Activated CD4-positive, alpha-beta T cell treated with anti-CD3 and anti-CD28 coated beads for 24 hours (primary cell): Measurements from ENCODE around the gene VPS4A.

Source experiments
- DNase-seq, 2 donors: peaks; one replicate each; pipeline ENCODE4 v3.0.0-alpha.2; 2020; ENCODE audit warnings: low read depth in 2 of 2

VPS4A gene

DNA sequence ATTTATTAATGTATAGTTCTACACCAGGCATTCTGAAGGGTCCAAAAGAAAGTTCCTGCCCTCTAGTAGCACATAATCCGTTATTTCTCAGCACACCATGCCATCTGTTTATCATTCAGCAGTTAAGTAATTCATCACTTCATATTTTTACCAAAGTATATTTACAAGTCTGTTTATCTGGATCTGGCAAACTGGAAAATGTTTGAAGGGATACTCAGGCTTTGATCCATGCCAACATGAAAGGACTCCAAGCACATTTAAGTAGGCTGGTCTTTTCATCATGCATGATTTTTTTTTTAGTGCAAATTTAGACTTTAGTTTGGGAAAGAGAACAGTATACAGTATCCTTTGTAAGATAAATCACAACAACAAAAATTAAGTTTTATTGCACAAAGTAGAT lies 4.1 kb upstream of the VPS4A start:
- no peak for DNase-seq

DNA sequence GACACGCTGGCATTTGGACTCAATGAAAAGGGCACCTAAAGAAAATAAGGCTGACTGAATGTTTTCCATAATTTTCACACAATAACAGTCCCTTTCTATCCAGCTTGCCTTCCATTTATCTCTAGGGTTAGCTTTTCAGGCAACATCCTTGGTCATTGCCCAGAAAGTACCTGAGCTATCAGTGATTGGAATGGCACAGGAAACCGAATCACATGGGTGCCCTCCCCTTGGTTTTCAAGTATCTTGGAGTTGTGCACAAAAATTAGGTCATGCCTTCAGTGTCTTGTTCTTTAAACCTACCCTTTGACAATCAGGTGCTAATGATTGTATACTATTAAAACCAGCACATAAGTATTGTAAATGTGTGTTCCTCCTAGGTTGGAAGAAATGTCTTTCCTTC lies 3.3 kb upstream of the VPS4A start:
- DNase-seq: no peak

DNA sequence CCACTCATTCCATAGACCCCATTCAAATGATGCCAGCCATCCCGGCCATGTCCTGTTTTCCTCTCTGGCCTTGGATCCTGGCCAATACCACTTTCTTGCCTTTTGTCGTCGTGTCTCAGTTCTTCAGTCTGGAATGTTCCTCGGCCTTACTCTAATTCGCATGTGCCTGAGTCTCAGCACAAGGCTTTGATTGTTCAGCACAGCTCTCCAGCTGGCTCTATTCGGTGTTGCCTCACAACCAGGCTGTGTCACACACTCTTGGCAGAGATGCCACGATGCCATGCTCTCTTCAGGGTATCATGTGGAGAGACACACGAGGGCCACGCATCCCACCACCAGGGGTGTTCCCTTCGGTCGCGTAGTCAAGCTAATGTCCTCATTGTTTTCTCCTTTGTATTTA lies 1.8 kb upstream of the VPS4A start:
- no peak for DNase-seq

DNA sequence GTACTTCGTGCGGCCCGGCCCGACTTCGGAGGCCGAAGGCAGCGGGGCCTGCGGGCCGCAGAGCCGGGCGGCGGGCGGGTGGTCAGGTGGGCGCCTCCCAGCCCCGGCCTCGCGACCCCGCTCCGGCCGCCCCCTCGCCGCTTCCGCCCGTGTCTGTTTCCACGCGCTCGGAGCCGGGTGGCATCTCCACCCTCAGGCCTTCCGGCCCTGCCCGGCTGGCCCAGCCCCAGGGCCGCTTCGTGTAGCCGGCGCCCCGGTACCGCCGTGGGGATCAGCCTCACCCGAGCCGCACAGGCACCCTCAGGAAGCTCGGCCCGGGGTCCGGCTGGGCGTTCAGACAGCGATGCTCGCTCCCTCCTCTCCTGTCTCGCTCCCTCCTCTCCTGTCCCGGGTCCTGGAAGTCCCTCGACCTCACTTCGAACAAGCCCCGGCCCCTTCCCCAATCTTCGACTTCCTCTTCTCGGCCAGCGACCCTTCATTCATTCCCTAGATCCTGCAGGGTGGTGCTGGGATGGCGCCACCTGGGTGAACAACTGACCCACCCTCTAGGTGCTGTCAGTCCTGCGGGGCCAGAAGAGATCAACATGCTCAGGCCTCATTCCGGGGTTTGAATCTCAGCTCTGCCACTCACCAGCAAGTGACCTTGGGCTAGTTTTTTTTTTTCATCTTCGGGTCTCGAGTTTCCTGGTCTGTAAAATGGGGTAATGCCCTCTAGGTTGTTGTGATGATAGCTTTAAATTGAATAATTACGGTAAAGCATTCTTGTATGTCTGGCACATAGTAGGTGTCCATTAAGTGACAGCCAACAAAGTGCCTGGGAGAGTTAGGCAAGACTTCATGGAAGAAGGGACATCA lies 610 bp downstream of the VPS4A start:
- DNase-seq: no peak

DNA sequence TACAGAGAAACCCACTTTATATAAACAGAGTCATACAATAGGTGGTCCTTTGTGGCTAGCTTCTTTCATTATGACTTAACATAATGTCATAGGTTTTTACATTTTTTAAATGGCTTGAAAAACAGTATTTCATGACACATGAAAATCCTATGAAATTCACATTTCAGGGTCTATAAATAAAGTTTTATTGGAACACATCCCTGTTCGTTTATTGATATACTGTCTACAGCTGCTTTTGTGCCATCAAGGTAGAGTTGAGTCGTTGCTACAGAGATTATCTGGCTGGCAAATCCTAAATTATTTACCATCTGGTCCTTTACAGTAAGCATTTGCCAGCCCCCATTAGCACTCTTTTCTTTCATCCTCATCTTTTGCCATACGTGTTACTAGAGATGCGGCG lies 2.3 kb downstream of the VPS4A start:
- DNase-seq: no peak

DNA sequence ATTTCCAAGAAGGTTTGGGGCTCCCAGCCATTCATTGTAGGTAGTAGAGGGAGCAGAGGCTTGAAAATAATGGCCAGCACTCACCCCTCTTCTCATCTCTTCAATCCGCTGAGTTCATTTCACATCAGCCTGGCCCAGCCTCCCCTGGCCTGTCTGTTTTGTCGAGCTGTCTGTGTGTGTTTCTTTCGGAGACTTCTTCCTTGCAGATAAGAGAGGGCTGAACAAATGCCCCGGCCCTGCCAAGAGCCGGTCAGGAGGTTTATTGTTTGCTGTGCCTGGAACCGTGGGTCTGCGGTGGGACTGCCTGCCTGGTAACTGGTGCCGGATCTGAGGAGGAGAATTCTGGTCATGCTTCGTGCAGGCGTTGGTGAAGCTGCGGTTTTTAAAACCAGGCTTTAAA lies 3.4 kb downstream of the VPS4A start:
- DNase-seq: no peak

DNA sequence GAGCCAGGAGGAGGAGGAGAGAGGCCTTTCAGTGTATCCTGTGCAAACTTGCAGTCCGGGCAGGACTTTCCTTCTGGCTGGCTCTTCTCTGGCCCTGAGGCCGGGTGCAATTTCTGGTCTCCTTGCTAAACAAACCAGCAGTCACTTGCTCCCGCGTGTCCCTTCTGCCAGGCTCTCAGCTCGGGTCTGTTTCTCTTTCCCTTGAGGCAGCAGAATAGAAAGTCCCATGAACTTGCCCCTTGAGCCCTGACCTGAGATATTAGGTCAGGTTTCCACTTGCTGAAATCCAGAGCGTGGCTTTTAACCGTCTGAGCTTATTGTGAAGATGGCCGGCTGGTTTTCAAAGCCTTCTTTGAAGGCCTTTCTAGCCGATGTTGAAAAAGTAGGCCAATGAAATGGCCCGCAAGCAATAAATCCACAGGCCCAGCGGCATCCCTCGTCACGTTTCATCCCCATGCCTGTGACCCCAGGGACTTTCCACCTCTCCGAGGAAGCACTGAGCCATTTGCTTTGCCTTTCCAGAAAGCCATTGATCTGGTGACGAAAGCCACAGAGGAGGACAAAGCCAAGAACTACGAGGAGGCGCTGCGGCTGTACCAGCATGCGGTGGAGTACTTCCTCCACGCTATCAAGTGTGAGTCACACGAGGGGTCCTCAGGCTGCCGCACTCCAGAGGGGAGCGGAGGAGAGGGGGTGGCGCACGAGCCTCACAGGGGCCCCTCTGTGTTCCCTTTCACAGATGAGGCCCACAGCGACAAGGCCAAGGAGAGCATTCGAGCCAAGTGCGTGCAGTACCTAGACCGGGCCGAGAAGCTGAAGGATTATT lies 4.5 kb downstream of the VPS4A start:
- DNase-seq: no peak

DNA sequence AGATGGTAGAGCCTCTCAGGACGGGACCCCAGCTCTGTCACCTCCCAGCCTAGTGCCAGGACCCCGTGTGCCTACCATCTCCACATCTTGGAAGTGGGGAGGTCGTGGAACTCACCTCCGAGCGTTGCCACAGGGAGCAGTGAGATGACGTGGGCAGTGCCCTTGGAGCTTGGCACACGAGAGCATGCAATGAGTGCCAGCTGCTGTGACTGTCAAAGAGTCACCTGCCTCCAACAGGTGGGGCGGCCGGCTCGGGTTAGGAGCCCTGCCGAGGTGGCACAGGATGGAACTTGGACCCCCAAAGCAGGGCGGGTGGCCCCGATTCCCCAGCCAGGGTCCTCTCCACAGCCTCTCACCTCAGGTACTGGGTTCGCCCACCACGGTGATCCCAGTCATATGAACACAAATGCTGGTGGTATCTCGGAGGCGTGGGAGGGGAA lies 5.5 kb downstream of the VPS4A start:
- no peak for DNase-seq

DNA sequence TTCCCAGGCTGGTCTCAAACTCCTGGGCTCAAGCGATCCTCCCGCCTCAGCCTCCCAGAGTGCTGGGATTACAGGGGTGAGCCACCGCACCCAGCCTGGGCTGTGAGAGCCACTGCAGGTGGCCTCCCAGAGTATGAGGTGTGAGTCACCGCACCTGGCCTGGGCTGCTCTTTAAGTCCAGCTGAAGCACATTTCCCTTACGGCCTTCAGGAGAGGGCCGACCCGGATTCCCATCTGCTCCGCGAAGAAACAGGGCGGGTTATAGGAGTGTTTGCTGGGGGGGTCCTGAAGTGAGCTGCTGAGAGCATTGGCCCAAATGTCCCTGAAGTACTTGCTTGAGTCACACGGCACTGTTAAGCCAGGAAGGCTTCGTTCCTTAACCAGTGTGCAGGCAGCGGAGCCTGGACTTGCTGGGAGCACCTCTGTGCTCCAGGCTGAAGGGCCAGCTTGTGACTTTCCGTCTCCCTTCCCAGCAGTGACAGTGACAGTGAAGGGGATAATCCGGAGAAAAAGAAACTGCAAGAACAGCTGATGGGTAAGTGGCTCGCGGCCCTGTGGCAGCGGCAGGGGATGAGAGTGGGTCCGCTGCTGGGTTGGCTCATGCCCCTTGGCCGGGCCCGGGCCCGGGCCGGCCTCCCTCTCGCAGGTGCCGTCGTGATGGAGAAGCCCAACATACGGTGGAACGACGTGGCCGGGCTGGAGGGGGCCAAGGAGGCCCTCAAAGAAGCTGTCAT lies 7.2 kb downstream of the VPS4A start:
- no peak for DNase-seq

DNA sequence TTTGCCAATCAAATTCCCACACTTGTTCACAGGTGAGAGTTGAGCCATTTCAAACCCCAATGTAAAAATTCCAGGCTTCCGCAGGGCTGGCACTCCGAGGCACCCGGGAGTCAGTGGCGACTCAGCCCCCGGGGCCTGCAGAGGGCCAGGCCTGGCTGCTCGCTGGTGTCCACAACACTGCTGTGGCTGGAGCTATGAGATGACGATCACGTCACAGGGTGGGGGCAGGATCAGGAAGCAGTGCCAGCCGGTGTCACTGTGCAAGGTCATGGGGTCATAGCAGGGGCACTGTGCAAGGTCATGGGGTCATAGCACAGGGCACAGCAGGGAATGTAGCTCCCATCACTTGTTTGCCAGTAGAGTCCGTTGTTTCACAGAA lies 7.8 kb downstream of the VPS4A start:
- no peak for DNase-seq

DNA sequence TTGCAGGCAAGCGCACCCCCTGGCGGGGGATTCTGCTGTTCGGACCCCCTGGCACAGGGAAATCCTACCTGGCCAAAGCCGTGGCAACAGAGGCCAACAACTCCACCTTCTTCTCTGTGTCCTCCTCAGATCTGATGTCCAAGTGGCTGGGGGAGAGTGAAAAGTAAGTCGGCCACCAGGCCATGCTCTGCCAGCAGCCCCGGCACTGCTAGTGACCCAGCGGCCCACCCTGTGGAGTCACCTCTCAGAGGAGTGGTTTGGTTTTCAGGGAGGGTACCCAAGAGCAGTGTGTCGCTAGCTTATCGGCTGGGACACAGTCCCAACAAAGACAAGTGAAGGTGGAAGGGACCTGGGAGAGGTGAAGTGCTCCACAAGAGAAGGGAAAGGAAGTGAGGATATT lies 8.2 kb downstream of the VPS4A start:
- DNase-seq: no peak

DNA sequence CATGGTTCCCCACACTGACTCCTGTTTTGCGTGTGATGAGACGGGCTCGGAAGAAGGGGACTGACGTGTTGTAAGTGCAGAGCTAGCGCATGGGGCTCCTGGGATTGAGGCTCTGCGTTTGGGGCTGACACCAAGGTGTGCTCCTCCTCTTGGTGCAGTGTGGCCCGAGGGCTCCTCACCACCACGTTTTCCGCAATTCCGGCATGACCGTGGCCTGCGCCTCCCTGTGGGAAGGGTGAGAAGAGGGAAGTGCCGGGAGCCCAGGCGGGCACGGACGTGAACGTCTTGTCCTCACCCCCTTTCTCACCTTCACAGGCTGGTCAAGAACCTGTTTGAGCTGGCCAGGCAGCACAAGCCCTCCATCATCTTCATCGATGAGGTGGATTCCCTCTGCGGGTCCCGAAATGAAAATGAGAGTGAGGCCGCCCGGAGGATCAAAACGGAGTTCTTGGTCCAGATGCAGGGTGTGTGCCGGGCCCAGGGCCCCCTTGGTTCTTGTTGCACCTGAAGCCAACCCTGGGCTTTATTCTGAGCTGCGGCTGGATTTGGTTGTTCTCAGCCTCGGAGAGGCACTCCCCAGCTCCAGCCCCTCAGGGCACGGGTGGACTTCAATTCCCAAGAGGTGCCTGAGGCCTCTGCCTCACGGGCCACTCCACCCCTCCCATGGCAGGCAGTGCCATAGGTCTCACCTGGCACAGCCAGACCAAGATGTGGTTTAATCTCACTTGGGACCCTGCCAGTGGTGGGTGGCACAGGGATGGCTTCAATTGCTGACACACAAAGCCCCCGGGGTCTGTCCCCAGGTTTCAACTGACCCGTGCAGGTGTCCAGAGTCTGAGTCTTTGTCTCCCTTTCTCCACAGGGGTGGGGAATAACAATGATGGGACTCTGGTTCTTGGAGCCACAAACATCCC lies 8.9 kb downstream of the VPS4A start:
- DNase-seq: no peak

DNA sequence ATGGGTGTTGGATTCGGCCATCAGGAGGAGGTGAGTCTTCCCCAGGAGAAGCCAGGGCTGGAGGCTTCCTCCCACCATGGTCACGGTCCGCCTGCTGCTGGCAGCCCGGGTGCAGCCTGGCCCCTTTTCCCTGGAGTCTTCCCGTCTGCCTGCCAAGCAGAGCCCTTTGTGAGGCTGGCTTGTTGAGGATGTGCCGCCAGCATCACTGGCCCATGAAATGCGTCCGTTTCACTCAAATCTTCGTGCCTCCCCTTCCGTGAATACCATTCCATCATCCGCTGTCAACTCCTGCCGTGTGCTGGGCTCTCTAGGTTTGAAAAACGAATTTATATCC lies 9.6 kb downstream of the VPS4A start:
- DNase-seq: no peak

DNA sequence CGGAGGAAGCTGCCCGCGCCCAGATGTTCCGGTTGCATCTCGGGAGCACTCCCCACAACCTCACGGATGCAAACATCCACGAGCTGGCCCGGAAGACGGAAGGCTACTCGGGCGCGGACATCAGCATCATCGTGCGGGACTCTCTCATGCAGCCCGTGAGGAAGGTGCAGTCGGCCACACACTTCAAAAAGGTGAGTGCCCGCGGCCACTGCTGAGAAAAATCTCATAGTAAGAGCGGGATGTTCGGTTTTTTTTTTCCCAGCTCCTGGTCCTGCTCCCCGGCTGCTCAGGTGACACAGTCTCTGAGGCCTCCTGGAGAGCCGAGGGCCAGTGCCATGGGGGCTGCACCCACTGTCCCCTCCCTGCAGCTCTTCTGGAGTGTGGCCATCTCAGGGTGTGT lies 9.9 kb downstream of the VPS4A start:
- no peak for DNase-seq

DNA sequence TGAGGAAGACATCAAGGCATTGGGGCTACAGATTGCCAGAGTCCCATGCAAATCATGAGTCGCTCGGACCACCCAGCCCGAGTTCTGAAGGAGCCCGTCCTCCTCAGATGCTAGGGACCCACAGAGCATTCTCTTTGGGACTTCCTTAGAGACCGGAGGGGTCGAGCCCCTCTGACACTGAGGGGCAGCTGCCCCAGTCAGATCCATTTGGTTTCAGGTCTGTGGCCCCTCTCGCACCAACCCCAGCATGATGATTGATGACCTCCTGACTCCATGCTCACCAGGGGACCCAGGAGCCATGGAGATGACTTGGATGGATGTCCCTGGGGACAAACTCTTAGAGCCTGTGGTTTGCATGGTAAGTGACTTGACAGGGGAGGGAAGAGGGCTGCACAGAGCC lies 11.2 kb downstream of the VPS4A start:
- DNase-seq: no peak

DNA sequence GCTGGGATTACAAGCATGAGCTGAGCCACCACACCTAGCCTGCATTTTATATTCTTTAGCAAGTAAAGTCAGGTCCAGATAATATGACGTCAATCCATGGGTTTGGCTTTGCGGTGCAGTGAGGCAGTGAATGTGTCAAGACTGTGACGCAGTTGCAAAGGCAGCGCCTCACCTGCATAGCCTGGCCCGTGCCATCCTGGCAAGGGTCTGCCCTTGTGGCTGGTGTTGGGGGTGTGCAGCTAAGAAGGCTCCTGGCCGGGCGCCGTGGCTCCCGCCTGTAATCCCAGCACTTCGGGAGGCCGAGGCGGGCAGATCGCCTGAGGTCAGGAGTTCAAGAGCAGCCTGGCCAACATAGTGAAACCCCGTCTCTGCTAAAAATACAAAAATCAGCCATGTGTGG lies 12.3 kb downstream of the VPS4A start:
- no peak for DNase-seq

DNA sequence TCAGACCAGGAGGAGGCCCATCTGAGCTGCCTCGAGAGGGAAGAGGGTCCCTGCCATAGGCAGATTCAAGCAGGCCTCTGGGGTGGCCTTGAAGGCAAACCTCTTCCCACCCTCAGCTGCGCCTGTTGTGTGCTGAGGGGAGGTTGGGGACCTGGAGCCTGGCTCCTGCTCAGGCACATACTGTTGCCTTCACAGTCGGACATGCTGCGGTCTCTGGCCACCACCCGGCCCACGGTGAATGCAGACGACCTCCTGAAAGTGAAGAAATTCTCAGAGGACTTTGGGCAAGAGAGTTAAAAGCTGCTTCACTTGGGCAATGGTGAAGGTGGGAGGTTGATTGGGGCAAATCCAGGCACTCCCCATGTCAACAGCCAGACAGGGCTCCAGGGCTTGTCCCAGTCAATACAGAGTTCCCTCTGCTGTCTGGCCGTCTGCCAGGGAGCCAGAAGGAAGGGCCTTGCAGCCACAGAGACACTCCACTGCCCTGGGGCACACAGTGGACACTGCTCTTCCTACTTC lies 12.9 kb downstream of the VPS4A start:
- DNase-seq: no peak

DNA sequence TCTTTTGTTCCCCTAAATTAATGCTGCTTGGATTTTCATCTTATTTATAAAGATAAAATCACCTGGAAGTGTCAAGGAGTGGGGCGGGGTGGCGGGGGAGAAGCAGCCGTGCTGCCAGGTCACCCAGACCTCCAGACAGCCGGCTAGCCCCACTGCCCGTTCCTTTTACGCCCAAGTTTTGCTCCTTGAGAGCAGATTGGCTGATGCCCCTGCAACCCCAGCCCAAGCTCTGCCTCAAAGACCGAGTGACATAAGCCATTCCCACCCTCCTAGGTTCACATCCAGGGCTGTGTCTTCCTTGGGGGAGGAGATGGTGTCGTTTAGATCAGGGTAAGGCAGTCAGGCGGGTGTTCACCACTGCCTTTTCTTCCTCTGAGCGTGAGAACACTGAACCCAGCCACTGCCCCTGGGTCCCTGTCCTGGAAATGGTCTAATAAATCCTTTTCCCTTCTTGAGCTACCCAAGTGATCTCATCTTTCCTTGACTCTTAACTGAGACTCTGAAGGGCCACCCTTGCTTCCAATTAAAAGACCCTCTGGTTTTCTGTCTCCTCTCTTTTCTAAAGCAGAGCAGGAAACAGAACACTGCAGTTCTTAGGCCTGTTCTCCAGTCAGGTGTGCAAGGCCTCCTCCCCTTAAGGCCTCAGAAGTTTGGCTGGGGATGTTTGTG lies 13.6 kb downstream of the VPS4A start:
- no peak for DNase-seq

DNA sequence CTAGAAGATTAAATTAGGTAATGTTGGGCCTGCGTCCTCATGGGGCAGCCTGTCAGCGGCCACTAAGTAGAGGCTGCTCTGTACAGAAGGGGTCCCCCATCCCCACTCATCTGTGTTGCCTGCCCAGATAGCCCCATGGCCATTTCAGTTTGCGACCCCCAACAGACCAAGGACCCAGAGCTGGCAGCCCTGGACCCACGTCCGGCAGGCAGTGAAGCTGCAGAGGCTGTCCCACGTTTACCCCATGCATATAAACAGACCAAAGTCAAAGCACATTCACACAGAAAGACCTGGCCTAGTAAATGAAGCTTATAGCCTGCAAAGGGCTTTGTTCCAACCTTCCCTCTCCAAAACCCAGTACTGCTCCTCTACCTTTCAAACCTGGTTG lies 14.6 kb downstream of the VPS4A start:
- no peak for DNase-seq

DNA sequence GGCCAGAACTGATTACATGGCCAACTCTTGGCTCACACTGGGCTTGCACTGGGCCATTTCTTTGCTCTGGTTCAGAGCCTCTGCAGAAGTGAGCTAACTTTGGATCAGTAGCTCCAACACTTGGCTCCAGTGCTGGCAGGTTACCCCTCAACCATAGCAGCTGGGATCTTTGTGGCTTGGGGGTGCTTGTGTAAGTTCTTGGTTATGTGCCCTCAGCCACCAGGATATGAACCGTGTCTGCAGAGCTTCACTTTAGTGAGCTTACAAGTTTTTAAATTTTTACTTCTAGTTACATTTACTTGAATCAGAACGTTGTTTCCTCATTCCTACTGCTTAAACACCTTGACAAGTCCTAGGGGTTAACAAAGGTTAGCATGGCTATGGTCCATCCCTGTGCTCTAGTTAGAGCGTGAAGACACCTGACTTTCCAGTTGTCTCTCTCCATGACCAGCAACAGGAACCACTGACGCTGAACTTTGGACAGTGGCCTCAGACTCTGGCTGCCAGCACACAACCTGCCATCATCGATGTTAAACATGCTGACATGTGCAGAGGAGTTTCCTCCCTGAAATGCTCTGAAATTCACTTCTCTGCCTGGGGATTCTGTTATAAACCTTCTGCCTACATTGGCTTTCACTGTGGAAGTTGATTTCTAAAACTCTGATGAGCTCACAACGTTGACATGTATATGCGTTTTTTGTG lies 15.2 kb downstream of the VPS4A start:
- no peak for DNase-seq
